Neuronal stem cell (in vitro differentiated cells): Measurements from ENCODE around the gene VWA5B2.
A peak's percentile ranks its signal among the peaks of the same experiment; 100 is the strongest.

Source experiments
- DNase-seq: peaks from one replicate; pipeline ENCODE4 v3.0.0-alpha.2; 2013; ENCODE audit warnings: low spot score
- H2AFZ ChIP-seq: one replicate; pipeline ENCODE4 v1.6.1; 2013; ENCODE audit warnings: mild to moderate bottlenecking, low read length, inconsistent platforms
- H2AK5ac ChIP-seq: 2 replicates; pipeline ENCODE4 v1.6.1; 2013; ENCODE audit warnings: low read depth, mild to moderate bottlenecking, inconsistent platforms, low read length, moderate library complexity, mixed read lengths
- H2BK120ac ChIP-seq: 2 replicates; pipeline ENCODE4 v1.6.1; 2013; ENCODE audit warnings: low read depth, mild to moderate bottlenecking, inconsistent platforms, low read length, moderate library complexity, mixed read lengths
- H2BK12ac ChIP-seq: one replicate; pipeline ENCODE4 v1.6.1; 2013; ENCODE audit warnings: low read length, inconsistent platforms
- H2BK15ac ChIP-seq: 2 replicates; pipeline ENCODE4 v1.6.1; 2013; ENCODE audit warnings: mild to moderate bottlenecking, low read length, inconsistent platforms, mixed read lengths
- H2BK5ac ChIP-seq: one replicate; pipeline ENCODE4 v1.6.1; 2013; ENCODE audit warnings: inconsistent platforms, mild to moderate bottlenecking, low read length, moderate library complexity
- H3K14ac ChIP-seq: one replicate; pipeline ENCODE4 v1.6.1; 2013; ENCODE audit warnings: low read length, inconsistent platforms
- H3K18ac ChIP-seq: 2 replicates; pipeline ENCODE4 v1.6.1; 2013; ENCODE audit warnings: low read length, inconsistent platforms
- H3K23ac ChIP-seq: 2 replicates; pipeline ENCODE4 v1.6.1; 2013; ENCODE audit warnings: low read depth, mild to moderate bottlenecking, mixed read lengths, low read length, inconsistent platforms; ENCODE audit not compliant: poor library complexity
- H3K27ac ChIP-seq: replicated peaks from 3 replicates; pipeline ENCODE4 v1.5.1; 2013; ENCODE audit warnings: low read length, inconsistent platforms
- H3K27me3 ChIP-seq, 3 experiments: 2 replicates each; pipeline ENCODE4 v1.6.1; 2013; ENCODE audit warnings: low read length in 3 of 3, mild to moderate bottlenecking in 2 of 3, inconsistent platforms in 1 of 3, low read depth in 1 of 3, mixed read lengths in 1 of 3, moderate library complexity in 1 of 3; ENCODE audit not compliant: control insufficient read depth in 3 of 3, insufficient read depth in 3 of 3
- H3K36me3 ChIP-seq, 2 donors: replicated peaks in 1 of 2; 2 replicates each; pipeline ENCODE4 v1.6.1; 2013; ENCODE audit warnings: low read length in 2 of 2; ENCODE audit not compliant: control insufficient read depth in 2 of 2, insufficient read depth in 2 of 2
- H3K4ac ChIP-seq: 2 replicates; pipeline ENCODE4 v1.6.1; 2013; ENCODE audit warnings: inconsistent platforms, mild to moderate bottlenecking, low read length, moderate library complexity
- H3K4me1 ChIP-seq, 2 donors: 1 replicate in 1 of 2; 2 replicates in 1 of 2; pipeline ENCODE4 v1.6.1; 2013; ENCODE audit warnings: low read length in 2 of 2, low read depth in 1 of 2; ENCODE audit not compliant: control insufficient read depth in 2 of 2, insufficient read depth in 1 of 2
- H3K4me2 ChIP-seq: one replicate; pipeline ENCODE4 v1.6.1; 2013; ENCODE audit warnings: mild to moderate bottlenecking, low read length, inconsistent platforms; ENCODE audit not compliant: insufficient read depth, poor library complexity, severe bottlenecking
- H3K4me3 ChIP-seq, 2 donors: 2 replicates each; pipeline ENCODE4 v1.5.1; 2013; ENCODE audit warnings: low read length in 2 of 2, mild to moderate bottlenecking in 2 of 2, inconsistent platforms in 1 of 2, moderate library complexity in 1 of 2
- H3K79me1 ChIP-seq: one replicate; pipeline ENCODE4 v1.6.1; 2013; ENCODE audit warnings: low read depth, mild to moderate bottlenecking, inconsistent platforms, low read length, moderate library complexity
- H3K9ac ChIP-seq: one replicate; pipeline ENCODE4 v1.6.1; 2013; ENCODE audit warnings: mild to moderate bottlenecking, low read depth, low read length, inconsistent platforms; ENCODE audit not compliant: poor library complexity
- H3K9me3 ChIP-seq, 2 donors: replicated peaks in 1 of 2; 2 replicates each; pipeline versions ENCODE3 to v1.6.1; 2013; ENCODE audit warnings: low read length in 2 of 2, mild to moderate bottlenecking in 2 of 2, inconsistent platforms in 1 of 2, low read depth in 1 of 2, mixed read lengths in 1 of 2, moderate library complexity in 1 of 2; ENCODE audit not compliant: control insufficient read depth in 2 of 2, insufficient read depth in 1 of 2
- H4K8ac ChIP-seq: one replicate; pipeline ENCODE4 v1.6.1; 2013; ENCODE audit warnings: low read depth, mild to moderate bottlenecking, inconsistent platforms, low read length, moderate library complexity
- H4K91ac ChIP-seq: one replicate; pipeline ENCODE4 v1.6.1; 2013; ENCODE audit warnings: low read length, low read depth, mild to moderate bottlenecking, inconsistent platforms; ENCODE audit not compliant: poor library complexity
- WGBS, 2 donors: extraction: QIAGEN DNeasy Blood & Tissue Kit; methylation state at CpG; one replicate each; pipeline ENCODE4 v1.1.7; 2013; ENCODE audit warnings: missing lambda C conversion rate in 2 of 2, mixed read lengths in 1 of 2; ENCODE audit not compliant: insufficient read length in 2 of 2, insufficient replicate concordance in 1 of 2; ENCODE audit errors: extremely low coverage in 2 of 2; 5-methylcytosine and 5-hydroxymethylcytosine counted together

Gene VWA5B2

DNA sequence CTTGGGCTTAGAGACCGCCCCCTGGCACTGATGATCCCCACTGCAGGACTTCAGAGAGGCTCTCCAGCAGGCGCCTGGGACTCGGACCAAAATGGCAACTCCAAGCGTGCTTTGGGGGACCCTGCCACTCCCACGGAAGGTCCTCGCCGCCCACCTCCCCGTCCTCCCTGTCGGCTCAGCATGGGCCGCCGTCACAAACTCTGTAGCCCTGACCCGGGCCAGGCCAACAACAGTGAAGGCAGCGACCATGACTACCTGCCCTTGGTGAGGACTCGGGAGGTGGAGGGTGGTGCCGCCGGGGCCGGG is 11.7 kb downstream of the VWA5B2 start:
- Histone ChIP-seq H4K8ac (no peak overlapping the region), H2BK5ac (no peak overlapping the region), H2AK5ac (no peak overlapping the region), H2BK12ac (no peak overlapping the region), H3K79me1 (peaks cover 5% of the 10 kb centered on the region), H2AFZ (no peak overlapping the region), H3K4ac (no peak overlapping the region), H3K27ac (no peak overlapping the region), H3K18ac (no peak overlapping the region), H2BK120ac (no peak overlapping the region), H2BK15ac (no peak overlapping the region), H3K23ac (peak overlapping the region; percentile 37), H3K4me3 (no peak overlapping the region), H3K27me3 (peaks cover 0 to 22% (median 0%) of the 10 kb centered on the region in 3 experiments), H3K9me3 (peaks cover 0 to 1% of the 10 kb centered on the region in 2 donors), H3K9ac (no peak overlapping the region), H3K4me1 (no peaks in the 10 kb centered on the region), H4K91ac (no peak overlapping the region), H3K14ac (no peak overlapping the region), H3K4me2 (no peak overlapping the region), H3K36me3 (peaks cover 31 to 42% of the 10 kb centered on the region in 2 donors)
- no CpG with 5 or more reads among the region's 17 CpGs for WGBS, 2 donors
- DNase-seq, result no peak

GRCh38 chr3:184241447-184242296 is 12.3 kb downstream of the VWA5B2 start:
- no CpG with 5 or more reads among the region's 46 CpGs for WGBS, 2 donors
- no peak overlapping the region for H2BK5ac ChIP-seq
- no peaks in the 10 kb centered on the region for H3K4me1 ChIP-seq
- H3K9me3 ChIP-seq, result peaks cover 0 to 1% of the 10 kb centered on the region in 2 donors
- no peak overlapping the region for H2BK120ac ChIP-seq
- H3K27me3 ChIP-seq, result peaks cover 0 to 17% (median 0%) of the 10 kb centered on the region in 3 experiments
- no peak overlapping the region for H3K4ac ChIP-seq
- no peak for DNase-seq
- H3K36me3 ChIP-seq, result peaks cover 31 to 42% of the 10 kb centered on the region in 2 donors
- H3K4me3 ChIP-seq, result no peak overlapping the region
- no peak overlapping the region for H2AK5ac ChIP-seq
- H2BK15ac ChIP-seq, result no peak overlapping the region
- no peak overlapping the region for H3K14ac ChIP-seq
- no peak overlapping the region for H4K91ac ChIP-seq
- no peak overlapping the region for H2BK12ac ChIP-seq
- no peak overlapping the region for H2AFZ ChIP-seq
- H3K9ac ChIP-seq, result no peak overlapping the region
- peaks cover 5% of the 10 kb centered on the region for H3K79me1 ChIP-seq
- H3K23ac ChIP-seq, result peak overlapping the region; percentile 63
- no peak overlapping the region for H3K18ac ChIP-seq
- no peak overlapping the region for H4K8ac ChIP-seq
- peak overlapping the region; percentile 4 for H3K4me2 ChIP-seq
- H3K27ac ChIP-seq, result no peak overlapping the region

DNA sequence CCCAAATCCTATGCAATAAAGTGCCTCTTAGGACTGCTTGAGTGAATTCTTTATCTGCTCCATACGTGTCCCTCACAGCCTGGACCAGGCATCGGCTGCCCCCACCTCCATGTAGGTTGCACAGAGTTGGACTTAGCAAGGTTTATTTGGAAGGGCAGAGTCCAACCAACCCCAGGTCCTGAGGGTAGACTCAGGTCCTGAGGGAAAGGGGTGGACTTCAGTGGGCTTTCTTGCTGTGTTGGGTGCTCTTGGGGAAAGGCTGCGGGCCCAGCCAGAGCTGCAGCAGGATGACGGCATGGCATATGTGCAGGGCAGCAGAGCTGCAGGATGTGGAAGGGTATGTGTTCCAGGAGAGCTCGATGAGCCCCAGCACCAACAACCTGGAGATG is 12.9 kb downstream of the VWA5B2 start:
- no peak overlapping the region for H3K4me3 ChIP-seq
- no CpG with 5 or more reads among the region's 5 CpGs for WGBS, 2 donors
- DNase-seq, result no peak

More for the DNA sequence above, 12.9 kb downstream of the VWA5B2 start:
- no peak overlapping the region for H3K23ac ChIP-seq
- no peak overlapping the region for H4K8ac ChIP-seq
- H3K4me2 ChIP-seq, result no peak overlapping the region
- H3K4ac ChIP-seq, result no peak overlapping the region
- H2BK120ac ChIP-seq, result no peak overlapping the region
- peaks cover 0 to 11% (median 0%) of the 10 kb centered on the region in 3 experiments for H3K27me3 ChIP-seq
- no peaks in the 10 kb centered on the region for H3K4me1 ChIP-seq
- H3K36me3 ChIP-seq, result peaks cover 31 to 42% of the 10 kb centered on the region in 2 donors
- peaks cover 5% of the 10 kb centered on the region for H3K79me1 ChIP-seq
- H3K9me3 ChIP-seq, result peaks cover 0 to 1% of the 10 kb centered on the region in 2 donors
- H3K27ac ChIP-seq, result no peak overlapping the region
- H3K14ac ChIP-seq, result no peak overlapping the region
- no peak overlapping the region for H4K91ac ChIP-seq
- no peak overlapping the region for H3K18ac ChIP-seq
- no peak overlapping the region for H2BK5ac ChIP-seq
- H2BK12ac ChIP-seq, result no peak overlapping the region
- no peak overlapping the region for H2AFZ ChIP-seq
- H3K9ac ChIP-seq, result no peak overlapping the region
- H2AK5ac ChIP-seq, result no peak overlapping the region
- H2BK15ac ChIP-seq, result no peak overlapping the region
